Measurements from ENCODE around the gene SGCE. TPM values are rescaled to one million over a fixed set of nuclear protein-coding genes. Genes with fewer than 3 reads are reported as not detected.

The SGCE gene
- total and polyA plus RNA-seq, 9 of the 15 experiments (the other 6 are each of a cell fraction or from before 2014, with no cell fraction given): 0.09 to 0.46 (median 0.28) TPM; not detected in 5

DNA sequence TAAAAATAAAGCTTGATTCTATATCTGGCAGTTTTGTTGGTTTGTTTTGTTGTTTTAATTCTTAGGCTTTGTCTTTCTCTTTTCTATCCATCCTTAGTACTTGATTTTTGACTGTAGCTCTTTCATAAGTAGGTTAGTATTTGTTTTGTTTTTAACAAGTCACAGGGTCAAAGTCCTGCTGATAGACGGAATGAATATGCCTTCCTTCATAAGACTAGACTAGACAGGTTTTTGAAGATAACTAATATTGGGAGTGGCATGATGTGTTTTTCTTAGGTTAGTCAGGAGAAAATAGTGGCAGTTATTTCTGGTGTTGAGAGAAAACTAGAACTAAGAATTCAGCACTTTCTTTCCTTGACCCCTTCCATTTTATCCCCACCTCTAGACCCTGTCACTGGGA lies 96.0 kb downstream of the SGCE start:
- no peaks in the 10 kb centered on the region for H3K79me2 ChIP-seq (ENCODE audit: control insufficient read depth, insufficient read depth, low read length)
- H3K4me3 ChIP-seq: no peak overlapping the region
- no peaks in the 10 kb centered on the region for H4K20me1 ChIP-seq (replicated peaks; ENCODE audit: control insufficient read depth, insufficient read depth, low read length)
- ChIA-PET POLR2A (no interaction called here), CTCF (ENCODE audit: low intra/inter-chr PET ratio) (no interaction called here)
- H3K9ac ChIP-seq (ENCODE audit: insufficient read depth in 1 of 2, low read depth in 2 of 2, low read length in 2 of 2): no peak overlapping the region
- WGBS (ENCODE audit: insufficient coverage, low coverage, missing lambda C conversion rate): 14% methylated on average over 1 of the region's 1 CpG
- BruUV-seq (replicated peaks): no TSS peak
- H3K4me2 ChIP-seq (ENCODE audit: insufficient read depth, low read length): no peak overlapping the region
- DNase-seq (ENCODE audit: extremely low read depth in 1 of 4, low spot score in 3 of 4) (no peak), ATAC-seq (no peak), FAIRE-seq (no peak)
- no peaks in the 10 kb centered on the region for H3K9me1 ChIP-seq (ENCODE audit: control insufficient read depth, insufficient read depth, low read length)
- H3K36me3 ChIP-seq (ENCODE audit: control insufficient read depth, insufficient read depth, low read length): no peaks in the 10 kb centered on the region
- intact Hi-C loops (cut with micrococcal nuclease): no loop called here
- in situ Hi-C loops (cut with MboI): no loop called here
- H3K4me1 ChIP-seq (replicated peaks in 1 of 2; ENCODE audit: control insufficient read depth in 2 of 2, insufficient read depth in 2 of 2, low read length in 2 of 2): no peaks in the 10 kb centered on the region
- H3K27ac ChIP-seq (ENCODE audit: extremely low read depth, low read depth, low read length): no peak overlapping the region
- no peaks in the 10 kb centered on the region for H3K27me3 ChIP-seq (ENCODE audit: control insufficient read depth in 2 of 2, insufficient read depth in 2 of 2, low read length in 2 of 2)
- no peak overlapping the region for H2AFZ ChIP-seq (ENCODE audit: low read depth, low read length)
- H3K9me3 ChIP-seq (replicated peaks; ENCODE audit: control insufficient read depth, insufficient read depth, low read depth, low read length): no peaks in the 10 kb centered on the region
- TF ChIP-seq ZSCAN32 (CRISPR knock-in tag; IDR thresholded peaks at IDR 0.05) (no peak), ZNF57 (CRISPR knock-in tag; IDR thresholded peaks at IDR 0.05) (no peak), CC2D1A (IDR thresholded peaks at IDR 0.05) (no peak), FOXM1 (IDR thresholded peaks at IDR 0.05; ENCODE audit: low read depth) (no peak), FOXM1 (CRISPR knock-in tag; IDR thresholded peaks at IDR 0.05; ENCODE audit: low read depth) (no peak), TRIM24 (IDR thresholded peaks at IDR 0.05) (no peak), ZNF699 (CRISPR knock-in tag; IDR thresholded peaks at IDR 0.05; ENCODE audit: insufficient replicate concordance) (no peak), GATA2 (CRISPR knock-in tag; IDR thresholded peaks at IDR 0.05) (no peak), KDM1A (IDR thresholded peaks at IDR 0.05) (no peak), ZNF12 (CRISPR knock-in tag; IDR thresholded peaks at IDR 0.05) (no peak)
- TF ChIP-seq, protein P1, sequence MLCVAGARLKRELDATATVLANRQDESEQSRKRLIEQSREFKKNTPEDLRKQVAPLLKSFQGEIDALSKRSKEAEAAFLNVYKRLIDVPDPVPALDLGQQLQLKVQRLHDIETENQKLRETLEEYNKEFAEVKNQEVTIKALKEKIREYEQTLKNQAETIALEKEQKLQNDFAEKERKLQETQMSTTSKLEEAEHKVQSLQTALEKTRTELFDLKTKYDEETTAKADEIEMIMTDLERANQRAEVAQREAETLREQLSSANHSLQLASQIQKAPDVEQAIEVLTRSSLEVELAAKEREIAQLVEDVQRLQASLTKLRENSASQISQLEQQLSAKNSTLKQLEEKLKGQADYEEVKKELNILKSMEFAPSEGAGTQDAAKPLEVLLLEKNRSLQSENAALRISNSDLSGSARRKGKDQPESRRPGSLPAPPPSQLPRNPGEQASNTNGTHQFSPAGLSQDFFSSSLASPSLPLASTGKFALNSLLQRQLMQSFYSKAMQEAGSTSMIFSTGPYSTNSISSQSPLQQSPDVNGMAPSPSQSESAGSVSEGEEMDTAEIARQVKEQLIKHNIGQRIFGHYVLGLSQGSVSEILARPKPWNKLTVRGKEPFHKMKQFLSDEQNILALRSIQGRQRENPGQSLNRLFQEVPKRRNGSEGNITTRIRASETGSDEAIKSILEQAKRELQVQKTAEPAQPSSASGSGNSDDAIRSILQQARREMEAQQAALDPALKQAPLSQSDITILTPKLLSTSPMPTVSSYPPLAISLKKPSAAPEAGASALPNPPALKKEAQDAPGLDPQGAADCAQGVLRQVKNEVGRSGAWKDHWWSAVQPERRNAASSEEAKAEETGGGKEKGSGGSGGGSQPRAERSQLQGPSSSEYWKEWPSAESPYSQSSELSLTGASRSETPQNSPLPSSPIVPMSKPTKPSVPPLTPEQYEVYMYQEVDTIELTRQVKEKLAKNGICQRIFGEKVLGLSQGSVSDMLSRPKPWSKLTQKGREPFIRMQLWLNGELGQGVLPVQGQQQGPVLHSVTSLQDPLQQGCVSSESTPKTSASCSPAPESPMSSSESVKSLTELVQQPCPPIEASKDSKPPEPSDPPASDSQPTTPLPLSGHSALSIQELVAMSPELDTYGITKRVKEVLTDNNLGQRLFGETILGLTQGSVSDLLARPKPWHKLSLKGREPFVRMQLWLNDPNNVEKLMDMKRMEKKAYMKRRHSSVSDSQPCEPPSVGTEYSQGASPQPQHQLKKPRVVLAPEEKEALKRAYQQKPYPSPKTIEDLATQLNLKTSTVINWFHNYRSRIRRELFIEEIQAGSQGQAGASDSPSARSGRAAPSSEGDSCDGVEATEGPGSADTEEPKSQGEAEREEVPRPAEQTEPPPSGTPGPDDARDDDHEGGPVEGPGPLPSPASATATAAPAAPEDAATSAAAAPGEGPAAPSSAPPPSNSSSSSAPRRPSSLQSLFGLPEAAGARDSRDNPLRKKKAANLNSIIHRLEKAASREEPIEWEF (CRISPR knock-in tag; IDR thresholded peaks at IDR 0.05): no peak
